PFSK-1 (cell line): ENCODE results near the gene FDXACB1.

Experiments
- FOXP2 ChIP-seq: optimal IDR thresholded peaks from 2 replicates; pipeline ENCODE3; 2011; ENCODE audit warnings: borderline replicate concordance, control low read depth, inconsistent platforms; ENCODE audit not compliant: insufficient read depth; ENCODE audit errors: extremely low read length, extremely low read depth
- POLR2AphosphoS5 ChIP-seq: IDR thresholded peaks from 2 replicates; pipeline ENCODE4 v1.6.1; 2012; ENCODE audit warnings: low read depth, mild to moderate bottlenecking, control low read depth, low read length, moderate library complexity
- REST ChIP-seq, 2 experiments: IDR thresholded peaks; 2 replicates each; pipeline versions ENCODE4 v1.6.1 to v1.8.0; 2011 to 2012; ENCODE audit warnings: low read depth in 2 of 2, low read length in 2 of 2, control low read depth in 1 of 2, inconsistent platforms in 1 of 2, mild to moderate bottlenecking in 1 of 2, moderate library complexity in 1 of 2; ENCODE audit not compliant: insufficient read depth in 1 of 2
- SIN3A ChIP-seq: IDR thresholded peaks from 2 replicates; pipeline ENCODE4 v1.6.1; 2012; ENCODE audit warnings: mild to moderate bottlenecking, low read length, moderate library complexity, borderline replicate concordance; ENCODE audit not compliant: insufficient read depth
- TAF1 ChIP-seq: IDR thresholded peaks from 2 replicates; pipeline ENCODE4 v1.6.1; 2012; ENCODE audit warnings: low read length, control low read depth, borderline replicate concordance; ENCODE audit not compliant: insufficient read depth

FDXACB1 gene

GRCh38 chr11:111908639-111909305 lies 29.8 kb upstream of the FDXACB1 start:
- TF ChIP-seq REST (IDR thresholded peaks at IDR 0.05; ENCODE audit: insufficient read depth in 1 of 2, low read depth in 2 of 2, low read length in 2 of 2) (no peak), FOXP2 (no peak), POLR2AphosphoS5 (no peak), SIN3A (no peak), TAF1 (no peak)

GRCh38 chr11:111906680-111907079 lies 27.7 kb upstream of the FDXACB1 start:
- TF ChIP-seq TAF1: no peak
- no peak for TF ChIP-seq FOXP2
- no peak for TF ChIP-seq POLR2AphosphoS5
- TF ChIP-seq SIN3A: no peak
- no peak for TF ChIP-seq REST (IDR thresholded peaks at IDR 0.05; ENCODE audit: insufficient read depth in 1 of 2, low read depth in 2 of 2, low read length in 2 of 2)

- no peak for TF ChIP-seq REST (IDR thresholded peaks at IDR 0.05; ENCODE audit: insufficient read depth in 1 of 2, low read depth in 2 of 2, low read length in 2 of 2)
- no peak for TF ChIP-seq POLR2AphosphoS5
- no peak for TF ChIP-seq FOXP2
- TF ChIP-seq TAF1: no peak
- no peak for TF ChIP-seq SIN3A
Measured at GRCh38 chr11:111905411-111905810, 26.4 kb upstream of the FDXACB1 start.

GRCh38 chr11:111886844-111887243 lies 7.9 kb upstream of the FDXACB1 start:
- no peak for TF ChIP-seq FOXP2
- no peak for TF ChIP-seq REST (IDR thresholded peaks at IDR 0.05; ENCODE audit: insufficient read depth in 1 of 2, low read depth in 2 of 2, low read length in 2 of 2)
- no peak for TF ChIP-seq SIN3A
- no peak for TF ChIP-seq POLR2AphosphoS5
- no peak for TF ChIP-seq TAF1
